ENCODE data around the gene ITIH1. TPM values are rescaled to one million over a fixed set of nuclear protein-coding genes. Genes with fewer than 3 reads are reported as not detected.
"Not testable (repeated sequence)": the region's sequence is repeated elsewhere in the genome, so short reads cannot be mapped to it uniquely, and the experiment has no call there.

ITIH1 gene, protein sequence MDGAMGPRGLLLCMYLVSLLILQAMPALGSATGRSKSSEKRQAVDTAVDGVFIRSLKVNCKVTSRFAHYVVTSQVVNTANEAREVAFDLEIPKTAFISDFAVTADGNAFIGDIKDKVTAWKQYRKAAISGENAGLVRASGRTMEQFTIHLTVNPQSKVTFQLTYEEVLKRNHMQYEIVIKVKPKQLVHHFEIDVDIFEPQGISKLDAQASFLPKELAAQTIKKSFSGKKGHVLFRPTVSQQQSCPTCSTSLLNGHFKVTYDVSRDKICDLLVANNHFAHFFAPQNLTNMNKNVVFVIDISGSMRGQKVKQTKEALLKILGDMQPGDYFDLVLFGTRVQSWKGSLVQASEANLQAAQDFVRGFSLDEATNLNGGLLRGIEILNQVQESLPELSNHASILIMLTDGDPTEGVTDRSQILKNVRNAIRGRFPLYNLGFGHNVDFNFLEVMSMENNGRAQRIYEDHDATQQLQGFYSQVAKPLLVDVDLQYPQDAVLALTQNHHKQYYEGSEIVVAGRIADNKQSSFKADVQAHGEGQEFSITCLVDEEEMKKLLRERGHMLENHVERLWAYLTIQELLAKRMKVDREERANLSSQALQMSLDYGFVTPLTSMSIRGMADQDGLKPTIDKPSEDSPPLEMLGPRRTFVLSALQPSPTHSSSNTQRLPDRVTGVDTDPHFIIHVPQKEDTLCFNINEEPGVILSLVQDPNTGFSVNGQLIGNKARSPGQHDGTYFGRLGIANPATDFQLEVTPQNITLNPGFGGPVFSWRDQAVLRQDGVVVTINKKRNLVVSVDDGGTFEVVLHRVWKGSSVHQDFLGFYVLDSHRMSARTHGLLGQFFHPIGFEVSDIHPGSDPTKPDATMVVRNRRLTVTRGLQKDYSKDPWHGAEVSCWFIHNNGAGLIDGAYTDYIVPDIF
- not detected in 2 replicates for total RNA-seq (2014; rRNA removed; shearing (Covaris generic))

DNA sequence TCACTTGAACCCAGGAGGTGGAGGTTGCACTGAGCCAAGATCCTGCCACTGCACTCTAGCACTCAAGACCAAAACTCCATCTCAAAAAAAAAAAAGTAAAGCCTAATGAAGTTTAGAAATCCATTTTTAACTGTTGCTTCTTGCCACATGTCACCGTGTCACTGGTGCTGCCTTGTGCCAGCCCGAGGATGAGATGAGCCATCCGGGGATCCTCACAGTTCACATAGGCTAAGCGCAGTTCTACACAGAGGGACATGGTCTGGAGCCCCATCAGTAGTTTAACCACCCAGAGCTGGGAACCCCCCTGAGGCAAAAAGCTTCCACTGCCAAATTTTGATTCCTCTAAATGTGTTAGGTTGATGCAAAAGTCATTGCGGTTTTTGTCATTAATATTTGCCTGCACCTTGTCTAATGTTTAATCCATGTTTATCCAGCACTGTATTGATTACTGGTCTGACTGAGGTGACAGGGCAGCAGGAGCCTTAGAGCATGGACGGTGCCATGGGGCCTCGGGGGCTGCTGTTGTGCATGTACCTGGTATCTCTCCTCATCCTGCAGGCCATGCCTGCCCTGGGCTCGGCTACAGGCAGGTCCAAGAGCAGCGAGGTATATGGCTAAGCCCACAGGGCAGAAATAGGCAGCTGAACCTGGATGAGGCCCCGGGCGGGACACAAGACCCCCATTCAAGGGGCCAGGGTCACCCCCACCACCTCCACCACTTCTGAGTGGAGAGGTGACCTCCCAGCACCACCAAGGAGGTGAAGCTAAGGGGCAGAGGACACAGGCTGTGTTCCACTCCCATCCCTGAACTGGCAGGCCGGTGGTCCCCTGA is at the start of gene ITIH1:
ITIH1 (plus strand) TSS at position 473 of the 832 bp plus-strand sequence; CDS start at position 490, 17 bp downstream.
- DNase-seq (ENCODE audit: low spot score): no peak

DNA sequence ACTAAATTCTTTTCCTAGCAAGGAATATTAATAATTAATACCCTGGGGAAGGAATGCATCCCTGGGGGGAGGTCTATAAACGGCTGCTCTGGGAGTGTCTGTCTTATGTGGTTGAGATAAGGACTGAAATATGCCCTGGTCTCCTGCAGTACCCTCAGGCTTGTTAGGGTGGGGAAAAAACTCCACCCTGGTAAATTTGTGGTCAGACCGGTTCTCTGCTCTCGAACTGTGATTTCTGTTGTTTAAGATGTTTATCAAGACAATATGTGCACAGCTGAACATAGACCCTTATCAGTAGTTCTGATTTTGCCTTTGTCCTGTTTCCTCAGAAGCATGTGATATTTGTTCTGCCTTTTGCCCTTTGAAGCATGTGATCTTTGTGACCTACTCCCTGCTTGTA is 48.6 kb upstream of the ITIH1 start:
- DNase-seq (ENCODE audit: low spot score): not testable (repeated sequence)

DNA sequence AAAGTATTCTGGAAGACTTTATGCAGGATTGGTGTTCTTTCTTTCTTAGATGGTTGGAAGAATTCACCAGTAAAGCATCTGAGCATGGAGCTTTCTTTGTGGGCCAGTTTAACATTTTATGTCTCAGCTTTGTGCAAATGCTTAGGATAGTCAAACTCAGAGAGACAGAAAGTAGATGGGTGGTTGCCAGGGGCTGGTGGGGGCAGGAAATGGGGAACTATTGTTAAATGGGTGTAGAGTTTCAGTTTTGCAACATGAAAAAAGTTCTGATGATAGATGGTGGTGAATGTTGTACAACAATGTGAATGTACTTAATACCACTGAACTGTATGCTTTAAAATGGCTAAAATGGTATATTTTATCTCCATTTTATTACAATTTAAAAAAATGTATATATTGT is 46.7 kb upstream of the ITIH1 start:
- no peak for DNase-seq (ENCODE audit: low spot score)

DNA sequence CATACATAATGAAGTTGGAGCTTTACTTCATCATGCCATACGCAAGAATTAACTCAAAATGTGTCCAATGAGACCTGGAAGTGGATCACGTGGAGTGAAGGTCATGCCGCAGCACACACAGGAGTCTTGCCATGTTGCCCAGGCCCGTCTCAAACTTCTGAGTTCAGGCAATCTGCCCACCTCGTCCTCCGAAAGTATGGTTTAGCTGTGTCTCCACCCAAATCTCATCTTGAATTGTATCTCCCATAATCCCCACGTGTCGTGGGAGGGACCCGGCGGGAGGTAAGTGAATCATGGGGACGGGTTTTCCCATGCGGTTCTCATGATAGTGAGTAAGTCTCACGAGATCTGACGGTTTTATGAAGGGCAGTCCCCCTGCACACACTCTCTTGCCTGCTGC is 45.8 kb upstream of the ITIH1 start:
- DNase-seq (ENCODE audit: low spot score): no peak

- DNase-seq (ENCODE audit: low spot score): no peak
Measured at GRCh38 chr3:52733256-52733891, 44.0 kb upstream of the ITIH1 start.

GRCh38 chr3:52739730-52740129 is 37.7 kb upstream of the ITIH1 start:
- DNase-seq (ENCODE audit: low spot score): no peak

- DNase-seq (ENCODE audit: low spot score): no peak
Measured at GRCh38 chr3:52742418-52743041, 34.9 kb upstream of the ITIH1 start.

DNA sequence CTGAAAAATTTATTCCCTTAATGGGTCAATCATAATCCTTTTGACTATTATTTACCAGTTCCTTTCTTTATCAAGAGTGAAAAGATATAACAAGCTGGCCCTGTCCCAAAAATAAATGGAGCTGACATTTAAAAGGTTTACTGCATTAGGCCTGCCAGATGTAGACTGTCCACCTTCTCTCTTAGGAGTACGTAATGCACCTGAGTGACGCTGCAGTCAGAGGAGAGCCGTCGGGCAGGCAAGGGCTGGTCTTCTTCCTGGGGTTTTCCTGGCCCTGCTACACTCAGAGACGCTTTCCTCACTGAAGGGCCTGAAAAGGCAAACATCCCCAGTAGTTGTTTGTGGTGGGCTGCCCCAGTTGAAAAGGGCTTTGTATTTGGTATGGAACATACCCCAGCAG is 34.2 kb upstream of the ITIH1 start:
- no peak for DNase-seq (ENCODE audit: low spot score)

DNA sequence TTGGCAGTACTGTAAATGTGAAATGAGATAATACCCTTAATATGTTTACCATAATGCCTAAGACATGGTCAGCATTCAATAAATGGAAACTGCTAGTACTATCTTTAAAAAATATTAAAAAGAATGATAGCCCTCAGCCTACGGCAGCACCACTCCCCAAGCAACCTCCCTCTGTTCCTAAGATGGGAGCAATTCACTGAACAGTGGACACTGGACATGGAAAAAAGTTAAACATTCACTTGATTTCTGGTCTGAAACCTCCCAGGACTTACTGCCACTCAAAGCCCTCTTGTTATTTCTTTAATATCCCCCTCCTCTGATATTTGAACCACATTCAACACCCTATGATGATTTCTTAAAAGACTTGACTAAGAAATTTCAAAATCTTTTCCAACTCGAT is 33.7 kb upstream of the ITIH1 start:
- DNase-seq (ENCODE audit: low spot score): no peak

- no peak for DNase-seq (ENCODE audit: low spot score)
Measured at GRCh38 chr3:52752045-52752660, 25.2 kb upstream of the ITIH1 start.

- no peak for DNase-seq (ENCODE audit: low spot score)
Measured at GRCh38 chr3:52754373-52754772, 23.0 kb upstream of the ITIH1 start.

GRCh38 chr3:52756141-52756540 is 21.3 kb upstream of the ITIH1 start:
- no peak for DNase-seq (ENCODE audit: low spot score)

DNA sequence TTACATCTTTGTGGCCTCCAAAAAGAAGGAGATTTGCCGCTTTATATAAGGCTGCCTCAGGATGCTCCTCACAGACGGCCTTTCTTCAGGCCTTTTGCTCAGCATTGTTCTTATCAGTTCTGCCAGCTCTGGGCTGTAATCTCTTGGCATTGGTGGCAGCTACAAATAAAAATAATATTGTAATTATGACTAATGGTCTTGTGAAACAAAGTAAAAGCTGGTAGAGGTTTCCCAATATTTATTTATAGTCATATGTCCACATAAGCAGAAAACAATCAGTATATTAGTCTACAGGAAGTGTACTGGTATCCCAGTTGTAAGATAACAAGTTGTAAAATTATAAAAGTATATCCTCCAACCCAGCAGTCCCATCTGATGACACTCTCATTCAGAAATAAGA is 13.9 kb upstream of the ITIH1 start:
- no peak for DNase-seq (ENCODE audit: low spot score)

GRCh38 chr3:52769786-52770455 is 7.5 kb upstream of the ITIH1 start:
- DNase-seq (ENCODE audit: low spot score): no peak

DNA sequence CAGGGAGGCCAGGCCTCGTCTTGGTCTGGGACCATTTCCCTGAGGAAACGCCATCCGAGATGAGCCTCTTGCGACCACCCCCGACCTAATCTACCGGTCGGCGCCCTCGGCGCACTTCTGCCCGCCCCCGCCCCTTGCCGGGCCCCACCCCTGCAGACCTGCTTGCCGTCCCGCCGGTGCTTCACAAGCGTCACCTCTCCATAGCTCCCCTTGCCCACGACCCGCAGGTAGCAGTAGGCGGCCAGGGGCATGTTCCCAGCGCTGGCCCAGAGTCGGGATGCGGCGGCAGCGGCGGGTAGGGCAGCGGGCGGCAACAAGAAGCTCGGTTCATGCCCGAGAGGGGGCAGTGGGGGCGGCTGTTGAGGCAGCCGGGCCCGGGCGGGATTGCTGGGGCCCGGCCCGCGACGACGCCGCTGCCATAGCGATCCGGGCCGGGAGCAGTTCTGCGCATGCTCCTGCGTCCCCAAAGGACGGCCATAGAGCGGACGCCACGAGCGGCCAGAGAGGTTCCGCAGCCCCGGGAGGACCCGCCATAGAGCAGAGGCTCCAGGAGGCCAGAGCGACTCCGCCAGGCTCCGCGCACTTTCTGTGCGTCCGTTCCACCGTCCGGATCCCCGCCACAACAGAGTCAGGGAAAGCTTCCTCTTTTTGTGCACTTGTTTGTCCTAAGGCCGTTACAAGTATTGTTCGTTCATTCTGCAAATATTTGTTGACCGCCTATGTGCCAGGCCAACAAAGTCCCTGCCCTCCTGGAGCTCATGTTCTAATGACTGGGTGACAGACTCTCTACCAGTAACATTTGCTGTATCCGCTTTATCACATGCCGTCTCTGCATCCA is 6.7 kb upstream of the ITIH1 start, which contains the start of gene NEK4:
NEK4 (minus strand) TSS at position 445 of the 838 bp plus-strand sequence; CDS start at position 251, 194 bp downstream.
- peak; percentile 76 for DNase-seq (ENCODE audit: low spot score)

GRCh38 chr3:52771334-52771681 is 6.1 kb upstream of the ITIH1 start:
- DNase-seq (ENCODE audit: low spot score): no peak

DNA sequence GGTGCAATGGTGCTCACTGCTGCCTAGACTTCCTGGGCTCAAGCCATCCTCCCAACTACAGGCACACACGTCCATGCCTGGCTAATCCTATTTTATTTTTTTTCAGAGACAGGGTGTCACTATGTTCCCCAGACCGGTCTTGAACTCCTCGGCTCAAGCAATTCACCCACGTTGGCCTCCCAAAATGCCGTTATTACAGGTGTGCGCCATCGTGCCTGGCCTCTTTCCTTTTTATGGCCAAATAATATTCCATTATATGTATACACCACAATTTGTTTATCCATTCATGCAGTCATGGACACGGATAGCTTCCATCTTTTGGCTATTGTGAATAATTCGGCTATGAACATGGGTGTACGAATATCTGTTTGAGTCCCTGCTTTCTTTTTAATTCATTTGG is 5.7 kb upstream of the ITIH1 start:
- DNase-seq (ENCODE audit: low spot score): no peak

DNA sequence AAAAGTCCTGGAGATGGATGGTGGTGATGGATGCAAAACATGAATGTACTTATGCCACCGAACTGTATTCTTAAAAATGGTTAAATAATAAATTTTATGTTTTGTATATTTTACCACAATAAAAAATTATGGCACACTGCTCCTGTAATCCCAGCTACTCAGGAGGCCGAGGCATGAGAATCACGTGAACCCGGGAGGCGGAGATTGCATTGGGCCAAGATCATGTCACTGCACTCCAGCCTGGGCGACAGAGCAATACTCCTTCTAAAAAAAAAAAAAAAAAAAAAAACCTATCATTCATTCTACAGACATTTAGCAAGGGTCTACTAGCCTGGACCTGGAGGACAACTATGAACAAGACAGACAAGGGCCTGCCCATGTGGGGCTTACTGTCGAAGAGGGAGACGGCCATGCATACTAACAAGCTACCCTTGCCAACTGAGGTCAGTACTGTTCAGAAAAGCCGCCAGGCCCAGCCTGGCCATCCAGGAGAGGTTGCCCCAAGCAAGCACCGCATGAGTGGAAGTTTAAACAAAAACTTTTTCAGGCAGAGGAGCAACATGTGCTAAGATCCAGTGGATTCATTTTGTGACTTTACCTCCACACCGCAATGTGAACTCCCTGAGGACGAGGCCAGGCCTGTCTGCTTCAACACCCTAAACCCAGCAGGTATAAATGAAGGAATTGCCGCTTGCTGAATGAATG is 3.9 kb upstream of the ITIH1 start:
- no peak for DNase-seq (ENCODE audit: low spot score)
